Measurements from ENCODE around the gene NOP53.

Gene NOP53

GRCh38 chr19:47740866-47741519, 4.4 kb upstream of the NOP53 start (continued):
- TF ChIP-seq BCL6B (tag by site-specific recombination; IDR thresholded peaks at IDR 0.05) (no peak), KLF16 (tag by site-specific recombination; IDR thresholded peaks at IDR 0.05) (no peak), GLI4 (tag by site-specific recombination; IDR thresholded peaks at IDR 0.05) (no peak), PRDM2 (tag by site-specific recombination; IDR thresholded peaks at IDR 0.05; ENCODE audit: borderline replicate concordance) (no peak), ZNF529 (tag by site-specific recombination; IDR thresholded peaks at IDR 0.05; ENCODE audit: insufficient replicate concordance) (no peak)
- TF ChIP-seq, protein P1, sequence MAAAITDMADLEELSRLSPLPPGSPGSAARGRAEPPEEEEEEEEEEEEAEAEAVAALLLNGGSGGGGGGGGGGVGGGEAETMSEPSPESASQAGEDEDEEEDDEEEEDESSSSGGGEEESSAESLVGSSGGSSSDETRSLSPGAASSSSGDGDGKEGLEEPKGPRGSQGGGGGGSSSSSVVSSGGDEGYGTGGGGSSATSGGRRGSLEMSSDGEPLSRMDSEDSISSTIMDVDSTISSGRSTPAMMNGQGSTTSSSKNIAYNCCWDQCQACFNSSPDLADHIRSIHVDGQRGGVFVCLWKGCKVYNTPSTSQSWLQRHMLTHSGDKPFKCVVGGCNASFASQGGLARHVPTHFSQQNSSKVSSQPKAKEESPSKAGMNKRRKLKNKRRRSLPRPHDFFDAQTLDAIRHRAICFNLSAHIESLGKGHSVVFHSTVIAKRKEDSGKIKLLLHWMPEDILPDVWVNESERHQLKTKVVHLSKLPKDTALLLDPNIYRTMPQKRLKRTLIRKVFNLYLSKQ (tag by site-specific recombination; IDR thresholded peaks at IDR 0.05; ENCODE audit: borderline replicate concordance) = no peak
- TF ChIP-seq, protein P2, sequence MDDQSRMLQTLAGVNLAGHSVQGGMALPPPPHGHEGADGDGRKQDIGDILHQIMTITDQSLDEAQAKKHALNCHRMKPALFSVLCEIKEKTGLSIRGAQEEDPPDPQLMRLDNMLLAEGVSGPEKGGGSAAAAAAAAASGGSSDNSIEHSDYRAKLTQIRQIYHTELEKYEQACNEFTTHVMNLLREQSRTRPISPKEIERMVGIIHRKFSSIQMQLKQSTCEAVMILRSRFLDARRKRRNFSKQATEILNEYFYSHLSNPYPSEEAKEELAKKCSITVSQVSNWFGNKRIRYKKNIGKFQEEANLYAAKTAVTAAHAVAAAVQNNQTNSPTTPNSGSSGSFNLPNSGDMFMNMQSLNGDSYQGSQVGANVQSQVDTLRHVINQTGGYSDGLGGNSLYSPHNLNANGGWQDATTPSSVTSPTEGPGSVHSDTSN (CRISPR knock-in tag; IDR thresholded peaks at IDR 0.05) = no peak
- TF ChIP-seq, protein P3, sequence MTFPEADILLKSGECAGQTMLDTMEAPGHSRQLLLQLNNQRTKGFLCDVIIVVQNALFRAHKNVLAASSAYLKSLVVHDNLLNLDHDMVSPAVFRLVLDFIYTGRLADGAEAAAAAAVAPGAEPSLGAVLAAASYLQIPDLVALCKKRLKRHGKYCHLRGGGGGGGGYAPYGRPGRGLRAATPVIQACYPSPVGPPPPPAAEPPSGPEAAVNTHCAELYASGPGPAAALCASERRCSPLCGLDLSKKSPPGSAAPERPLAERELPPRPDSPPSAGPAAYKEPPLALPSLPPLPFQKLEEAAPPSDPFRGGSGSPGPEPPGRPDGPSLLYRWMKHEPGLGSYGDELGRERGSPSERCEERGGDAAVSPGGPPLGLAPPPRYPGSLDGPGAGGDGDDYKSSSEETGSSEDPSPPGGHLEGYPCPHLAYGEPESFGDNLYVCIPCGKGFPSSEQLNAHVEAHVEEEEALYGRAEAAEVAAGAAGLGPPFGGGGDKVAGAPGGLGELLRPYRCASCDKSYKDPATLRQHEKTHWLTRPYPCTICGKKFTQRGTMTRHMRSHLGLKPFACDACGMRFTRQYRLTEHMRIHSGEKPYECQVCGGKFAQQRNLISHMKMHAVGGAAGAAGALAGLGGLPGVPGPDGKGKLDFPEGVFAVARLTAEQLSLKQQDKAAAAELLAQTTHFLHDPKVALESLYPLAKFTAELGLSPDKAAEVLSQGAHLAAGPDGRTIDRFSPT (tag by site-specific recombination; IDR thresholded peaks at IDR 0.05) = no peak

DNA sequence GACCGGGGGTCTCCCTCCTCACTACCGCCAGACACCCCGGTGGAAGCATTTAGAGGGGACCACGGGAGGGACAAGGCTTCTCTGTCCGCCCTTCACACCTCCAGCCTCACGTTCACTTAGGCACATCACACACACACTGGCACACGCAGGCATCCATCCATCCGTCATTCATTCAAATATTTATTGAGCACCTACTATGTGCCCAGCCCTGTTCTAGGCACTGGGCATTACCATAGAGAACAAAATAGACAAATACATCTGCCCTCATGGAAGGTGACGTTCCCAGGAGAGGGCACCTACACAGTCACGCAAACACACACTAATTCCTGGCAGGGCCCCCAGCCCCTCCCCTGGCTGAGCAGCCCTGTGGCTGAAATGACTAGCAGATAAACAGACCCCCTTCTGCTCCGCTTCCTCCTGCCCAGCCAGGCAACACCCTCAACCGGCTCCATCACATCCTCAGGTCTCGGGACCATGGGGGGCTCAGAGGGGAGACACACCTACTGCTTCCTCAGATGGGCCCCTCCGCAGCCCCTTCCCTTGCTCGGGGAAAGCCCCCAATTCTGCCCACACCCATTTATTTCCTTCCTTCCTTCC, 3.7 kb upstream of the NOP53 start:
- H3K9me3 ChIP-seq (ENCODE audit: control insufficient read depth, insufficient read depth, low read depth, low read length) = no peaks in the 10 kb centered on the region
- peaks cover 1 to 5% of the 10 kb centered on the region in 2 experiments; a peak in 2 of 3 replicates for H3K36me3 ChIP-seq (ENCODE audit: control insufficient read depth in 2 of 2, insufficient read depth in 1 of 2, low read length in 2 of 2)
- no peak overlapping the region for H3K4me3 ChIP-seq (ENCODE audit: low read depth, low read length)
- ChIA-PET POLR2A (no interaction called here), CTCF (interaction anchor here (0.6 to 5.1 kb wide), 2 partner anchors 30 to 258 kb away, joined by 3 to 73 read pairs; partner anchors contain the start of genes EHD2 and KPTN)
- TF ChIP-seq WT1 (tag by site-specific recombination; IDR thresholded peaks at IDR 0.05) (no peak), ZNF664 (tag by site-specific recombination; IDR thresholded peaks at IDR 0.05) (peak; percentile 96), ZNF24 (tag by site-specific recombination; IDR thresholded peaks at IDR 0.05) (peak; percentile 25; the same call in 1 of the 2 replicates)
- H3K27ac ChIP-seq (ENCODE audit: extremely low read depth, low read depth, low read length) = no peak overlapping the region
- H3K4me1 ChIP-seq (ENCODE audit: control insufficient read depth, insufficient read depth, low read length) = peaks cover 7% of the 10 kb centered on the region; the same call in 1 of the 2 replicates
